Heart right ventricle (tissue), 16 donors: ENCODE data around the gene ZDHHC12. TPM values are rescaled to one million over a fixed set of nuclear protein-coding genes. Genes with fewer than 3 reads are reported as not detected.

ENCODE experiments used
- ATAC-seq, 8 donors: fragments of 200-7000 bp; cut with Tn5 transposase; one replicate each; pipeline ENCODE4 v1.9.1; 2020; ENCODE audit warnings: mild to moderate bottlenecking in 8 of 8, moderate library complexity in 8 of 8, moderate number of reproducible peaks in 1 of 8
- DNase-seq, 2 donors: peaks; one replicate each; pipeline ENCODE4 v3.0.0-alpha.2; 2020
- H3K27ac ChIP-seq, 10 donors: fragments of 200-600 bp; sonication (generic) in 2 of 10; one replicate each; pipeline versions ENCODE4 v1.5.0 to v1.8.0; 2020 to 2022; ENCODE audit warnings: mild to moderate bottlenecking in 3 of 10
- H3K27me3 ChIP-seq, 7 donors: fragments of 200-600 bp; one replicate each; pipeline ENCODE4 v1.8.0; 2021 to 2022; ENCODE audit warnings: mild to moderate bottlenecking in 2 of 7
- H3K36me3 ChIP-seq, 9 donors: fragments of 200-600 bp; sonication (generic) in 1 of 9; one replicate each; pipeline versions ENCODE4 v1.5.0 to v1.8.0; 2020 to 2022; ENCODE audit warnings: mild to moderate bottlenecking in 2 of 9
- H3K4me1 ChIP-seq, 9 donors: fragments of 200-600 bp; sonication (generic) in 1 of 9; one replicate each; pipeline versions ENCODE4 v1.5.0 to v1.8.0; 2020 to 2022; ENCODE audit warnings: mild to moderate bottlenecking in 4 of 9
- H3K4me3 ChIP-seq, 10 donors: fragments of 200-600 bp; sonication (generic) in 2 of 10; one replicate each; pipeline versions ENCODE4 v1.5.0 to v1.8.0; 2020 to 2022; ENCODE audit warnings: mild to moderate bottlenecking in 7 of 10, moderate library complexity in 2 of 10
- H3K9me3 ChIP-seq, 11 donors: fragments of 200-600 bp in 10 of 11; sonication (generic) in 2 of 11; one replicate each; pipeline versions ENCODE4 v1.5.0 to v1.8.0; 2013 to 2022; ENCODE audit warnings: mild to moderate bottlenecking in 2 of 11, control low read depth in 1 of 11, moderate library complexity in 1 of 11
- WGBS, 2 donors: extraction: QIAGEN DNeasy Blood & Tissue Kit; methylation state at CpG; one replicate each; pipeline ENCODE4 v1.1.7; 2013; ENCODE audit warnings: inconsistent platforms in 1 of 2; 5-methylcytosine and 5-hydroxymethylcytosine counted together
- intact Hi-C, 10 donors: fragments of 100-400 bp; cut with DNase I; formaldehyde crosslinking; loops; one replicate each; pipeline versions ENCODE4 v1.11.1 to v1.14.2; 2022
- polyA plus RNA-seq, 2 donors: library from polyadenylated mRNA; stranded (reverse); fragments of 200-250 nt; gene quantifications; one replicate each; pipeline ENCODE4 v1.2.3, GENCODE V29; 2013
- total RNA-seq, 10 donors: library from RNA; stranded (reverse); fragmentation: NEBNext Ultra II Directional in 3 of 10; extraction: Animal tissue kit (Norgen Biotek cat#: 25700) in 3 of 10; gene quantifications; one replicate each; pipeline versions ENCODE4 v1.2.1 to v1.2.4, GENCODE V29; 2021 to 2023
- TF ChIP-seq, protein P1 (sequence below), 9 donors: fragments of 200-600 bp; sonication (generic) in 2 of 9; IDR thresholded peaks; one replicate each; pipeline versions ENCODE4 v1.5.0 to v1.8.0; 2021 to 2022; ENCODE audit warnings: antibody characterized with exemption in 9 of 9, mild to moderate bottlenecking in 5 of 9, moderate library complexity in 1 of 9
- donor health status: Arrhythmogenic right ventricular cardiomyopathy.
- donor health status: ischemic (EF 13 %, LVEDD 7.1; RV severe dilation, severe dysfunction).
- donor health status: healthy with polysubstance abuse.
- donor health status: DM: no; HTN: yes; CAD: no.
- donor health status: DM: no; HTN: no; CAD: no.
- donor health status: ischemic (EF 25% LVEDD 6.9; RV normal size, moderate dysfunction).
- donor health status: ischemic (EF 25% LVEDD 5.7; RV mildly dilated, moderate dysfunction).
- donor health status: healthy.
- donor health status: DM: yes; HTN: yes; CAD: no.
- donor health status: Ischemic cardiomyopathy.
- donor health status: ischemic (EF 35%, LVEDD 5.7; RV mildly dilated, moderate dysfunction).
- donor health status: nonischemic (EF 11% LVEDD 7.7; RV severe dilation, severe dysfunction).
- donor health status: DM: yes; HTN: yes; CAD: no.
- donor health status: PGD.
- donor health status: ischemic (EF 29% LVEDD 5.4; RV normal size, mild dysfunction).
- donor health status: nonischemic (EF 23%, LVEDD 6.1; RV moderate dilation, normal function).

ZDHHC12 gene
- total and polyA plus RNA-seq, 12 donors = 4.1 to 36.6 (median 6.2) TPM

DNA sequence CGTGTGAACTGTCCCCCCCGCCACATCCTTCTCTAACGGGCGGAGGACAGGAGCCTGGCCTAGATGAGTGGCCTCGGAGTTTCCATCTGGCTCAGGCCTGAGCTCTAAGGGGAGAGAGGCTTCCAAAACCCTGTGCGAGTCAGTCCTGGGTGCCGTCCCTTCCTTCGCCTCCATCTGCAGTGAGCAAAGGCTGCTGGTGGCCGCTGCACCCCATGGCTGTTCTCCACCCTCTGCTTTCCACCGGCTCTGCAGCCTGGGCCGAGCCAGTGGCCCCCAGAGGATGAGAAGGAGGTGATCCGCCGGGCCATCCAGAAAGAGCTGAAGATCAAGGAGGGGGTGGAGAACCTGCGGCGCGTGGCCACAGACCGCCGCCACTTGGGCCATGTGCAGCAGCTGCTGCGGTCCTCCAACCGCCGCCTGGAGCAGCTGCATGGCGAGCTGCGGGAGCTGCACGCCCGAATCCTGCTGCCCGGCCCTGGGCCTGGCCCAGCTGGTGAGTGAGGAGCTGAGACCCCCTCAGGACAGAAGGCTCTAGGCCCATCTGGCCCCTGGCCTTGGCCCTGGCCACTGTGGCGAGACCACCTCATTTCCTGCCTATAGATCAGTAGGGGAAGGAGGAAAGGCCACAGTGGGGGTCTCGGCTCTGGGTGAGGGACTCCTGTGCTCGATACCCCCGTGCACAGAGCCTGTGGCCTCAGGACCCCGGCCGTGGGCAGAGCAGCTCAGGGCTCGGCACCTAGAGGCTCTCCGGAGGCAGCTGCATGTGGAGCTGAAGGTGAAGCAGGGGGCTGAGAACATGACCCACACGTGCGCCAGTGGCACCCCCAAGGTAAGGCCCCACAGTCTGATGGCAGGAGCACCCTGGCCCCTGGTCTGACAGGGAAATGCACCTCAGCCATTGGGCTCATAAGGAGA, 18.6 kb downstream of the ZDHHC12 start:
- peaks cover 0 to 5% (median 0%) of the 10 kb centered on the region in 9 donors for H3K36me3 ChIP-seq
- H3K9me3 ChIP-seq = no peaks in the 10 kb centered on the region
- DNase-seq = no peak
- TF ChIP-seq, protein P1, sequence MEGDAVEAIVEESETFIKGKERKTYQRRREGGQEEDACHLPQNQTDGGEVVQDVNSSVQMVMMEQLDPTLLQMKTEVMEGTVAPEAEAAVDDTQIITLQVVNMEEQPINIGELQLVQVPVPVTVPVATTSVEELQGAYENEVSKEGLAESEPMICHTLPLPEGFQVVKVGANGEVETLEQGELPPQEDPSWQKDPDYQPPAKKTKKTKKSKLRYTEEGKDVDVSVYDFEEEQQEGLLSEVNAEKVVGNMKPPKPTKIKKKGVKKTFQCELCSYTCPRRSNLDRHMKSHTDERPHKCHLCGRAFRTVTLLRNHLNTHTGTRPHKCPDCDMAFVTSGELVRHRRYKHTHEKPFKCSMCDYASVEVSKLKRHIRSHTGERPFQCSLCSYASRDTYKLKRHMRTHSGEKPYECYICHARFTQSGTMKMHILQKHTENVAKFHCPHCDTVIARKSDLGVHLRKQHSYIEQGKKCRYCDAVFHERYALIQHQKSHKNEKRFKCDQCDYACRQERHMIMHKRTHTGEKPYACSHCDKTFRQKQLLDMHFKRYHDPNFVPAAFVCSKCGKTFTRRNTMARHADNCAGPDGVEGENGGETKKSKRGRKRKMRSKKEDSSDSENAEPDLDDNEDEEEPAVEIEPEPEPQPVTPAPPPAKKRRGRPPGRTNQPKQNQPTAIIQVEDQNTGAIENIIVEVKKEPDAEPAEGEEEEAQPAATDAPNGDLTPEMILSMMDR (IDR thresholded peaks at IDR 0.05) = no peak
- H3K27me3 ChIP-seq = no peaks in the 10 kb centered on the region
- 87 to 90% methylated on average over 36 of the region's 36 CpGs for WGBS, 2 donors
- peak overlapping the region in 1 of 10 donors; percentile 88 for H3K4me3 ChIP-seq
- ATAC-seq = no peak
- intact Hi-C loops = no loop called here
- H3K4me1 ChIP-seq = peaks cover 0 to 24% (median 15%) of the 10 kb centered on the region in 9 donors
- peak overlapping the region in 8 of 10 donors; percentile 88 to 96 (median 93) for H3K27ac ChIP-seq

DNA sequence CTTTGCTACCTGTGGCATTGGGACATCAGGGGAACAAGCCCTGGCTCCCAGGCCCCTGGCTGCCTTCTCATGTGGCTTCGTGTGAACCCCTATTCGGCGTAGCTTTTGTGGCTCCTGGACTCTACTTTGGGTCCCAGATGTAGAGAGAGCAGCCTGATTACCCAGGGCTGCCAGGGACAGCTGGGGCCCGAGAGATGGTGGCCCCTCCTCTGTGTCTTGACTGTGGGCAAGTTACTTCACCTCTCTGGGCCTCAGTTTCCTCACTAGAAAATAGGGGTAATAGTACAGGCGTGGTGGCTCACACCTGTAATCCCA, 19.6 kb downstream of the ZDHHC12 start:
- no peaks in the 10 kb centered on the region for H3K27me3 ChIP-seq
- no peaks in the 10 kb centered on the region for H3K9me3 ChIP-seq
- TF ChIP-seq, protein P1 (IDR thresholded peaks at IDR 0.05) = no peak
- H3K36me3 ChIP-seq = peaks cover 0 to 5% (median 0%) of the 10 kb centered on the region in 9 donors
- H3K27ac ChIP-seq = peak overlapping the region; percentile 70 to 96 (median 93)
- peak overlapping the region in 8 of 10 donors; percentile 56 to 93 (median 82) for H3K4me3 ChIP-seq
- intact Hi-C loops = loop anchor here in 1 of 10 donors (5.0 kb wide), 1 partner anchor 68 kb away; the partner anchor contains the start of gene ZER1
- H3K4me1 ChIP-seq = peaks cover 0 to 24% (median 15%) of the 10 kb centered on the region in 9 donors
- WGBS, 2 donors = 73 to 89% methylated on average over 5 of the region's 5 CpGs
- ATAC-seq (no peak), DNase-seq (no peak)

DNA sequence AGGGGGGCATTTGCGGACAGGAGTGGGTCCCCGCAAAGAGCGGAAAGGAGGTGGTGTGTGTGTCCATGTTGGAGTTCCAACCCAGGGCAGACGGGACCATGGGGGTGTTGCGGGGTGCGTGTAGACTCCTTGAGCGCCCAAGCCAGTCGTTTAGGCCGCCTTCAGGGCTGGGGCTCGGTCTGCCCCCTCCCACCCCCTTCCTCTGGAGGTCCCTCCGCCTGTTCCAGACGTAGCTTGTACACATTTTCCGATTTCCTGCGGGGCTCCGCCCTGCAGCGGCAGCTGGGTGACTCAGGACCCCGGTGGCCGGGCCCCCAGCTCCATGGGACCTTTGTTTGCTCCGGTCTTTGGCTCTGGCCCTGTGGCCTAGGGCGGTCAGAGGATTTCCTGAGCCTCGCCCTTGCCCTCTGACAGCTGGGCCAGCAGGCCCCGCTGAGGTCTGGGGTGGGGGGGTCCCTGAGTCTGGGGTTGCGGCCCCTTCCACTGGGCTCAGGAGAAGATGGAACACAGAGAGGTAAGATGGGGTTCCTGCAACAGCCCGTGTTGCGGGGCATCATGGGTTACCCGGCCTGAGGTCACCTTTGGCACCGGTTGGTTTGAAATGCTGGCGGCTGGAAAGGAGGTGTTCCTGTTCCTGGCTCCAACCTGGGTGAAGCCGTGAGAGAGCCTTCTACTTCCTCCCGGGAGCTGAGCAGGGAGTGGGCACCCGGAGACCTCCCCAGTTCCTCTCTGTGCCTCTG, 20.1 kb downstream of the ZDHHC12 start:
- peak; percentile 41 to 89 (median 81) for ATAC-seq
- peaks cover 0 to 5% (median 0%) of the 10 kb centered on the region in 9 donors for H3K36me3 ChIP-seq
- H3K4me1 ChIP-seq = peaks cover 0 to 24% (median 15%) of the 10 kb centered on the region in 9 donors
- H3K9me3 ChIP-seq = no peaks in the 10 kb centered on the region
- WGBS, 2 donors = 67 to 69% methylated on average over 31 of the region's 31 CpGs
- H3K27me3 ChIP-seq = no peaks in the 10 kb centered on the region
- H3K27ac ChIP-seq = peak overlapping the region; percentile 70 to 96 (median 93)
- peak overlapping the region; percentile 56 to 93 (median 78) for H3K4me3 ChIP-seq
- intact Hi-C loops = loop anchor here in 2 of 10 donors (2.0 to 5.0 kb wide), 2 partner anchors 21 to 69 kb away; partner anchors contain the start of genes ZDHHC12 (in 1 of the 2) and ZER1 (in 1 of the 2)
- TF ChIP-seq, protein P1 (IDR thresholded peaks at IDR 0.05) = no peak
- peak; percentile 69 to 72 for DNase-seq
